ENCODE data around the gene NF1. TPM values are rescaled to one million over a fixed set of nuclear protein-coding genes. Genes with fewer than 3 reads are reported as not detected.
"Not testable (repeated sequence)": the region's sequence is repeated elsewhere in the genome, so short reads cannot be mapped to it uniquely, and the experiment has no call there.

NF1 gene
- polyA plus RNA-seq, 1 of the 3 experiments (the other 2 are of a cell fraction): 19.6 TPM

DNA sequence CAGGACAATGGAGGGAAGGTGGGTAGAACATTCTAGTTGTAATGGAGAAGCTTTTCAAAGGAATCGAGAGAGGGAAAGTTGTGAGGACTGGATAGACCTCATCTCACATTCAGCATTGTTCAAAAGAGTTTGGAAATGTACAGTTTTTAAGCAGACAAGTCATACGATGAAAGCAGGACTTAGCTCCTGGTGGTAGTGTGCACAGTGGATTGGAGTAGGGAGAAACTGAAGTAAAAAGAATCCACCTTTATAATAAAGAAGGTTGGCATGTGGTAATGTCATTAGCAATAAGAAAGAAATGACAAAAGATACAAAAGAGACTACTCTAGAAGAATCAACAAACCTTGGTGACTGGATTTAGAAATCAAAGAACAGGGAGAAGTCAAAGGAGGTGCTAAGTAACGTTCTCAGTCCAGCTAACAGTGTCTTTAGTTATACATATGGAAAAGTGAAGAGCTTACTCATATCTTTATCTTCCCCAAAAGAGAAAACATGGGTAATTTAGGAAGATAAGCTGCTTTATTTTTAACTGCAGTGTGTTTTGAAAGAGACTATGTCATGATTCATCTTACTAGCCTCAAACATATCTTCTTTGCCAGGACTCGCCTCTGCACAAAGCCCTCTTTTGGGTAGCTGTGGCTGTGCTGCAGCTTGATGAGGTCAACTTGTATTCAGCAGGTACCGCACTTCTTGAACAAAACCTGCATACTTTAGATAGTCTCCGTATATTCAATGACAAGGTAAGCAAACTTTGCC, 245.3 kb downstream of the NF1 start:
- peaks cover 0 to 6% of the 10 kb centered on the region in 2 experiments; a peak in 2 of 4 replicates for H3K4me1 ChIP-seq (ENCODE audit: control insufficient read depth in 1 of 2, insufficient read depth in 2 of 2, low read depth in 1 of 2, low read length in 1 of 2)
- H3F3A ChIP-seq (replicated peaks; ENCODE audit: insufficient read depth): peaks cover 34% of the 10 kb centered on the region
- peak overlapping the region; percentile 44 to 66; a peak in 3 of 4 replicates for H3K27ac ChIP-seq (ENCODE audit: low read depth in 2 of 2, low read length in 1 of 2)
- no peak overlapping the region for H3K4me3 ChIP-seq (ENCODE audit: low read depth in 2 of 2, low read length in 1 of 2)
- H3K4me2 ChIP-seq: peak overlapping the region; percentile 20
- H3K27me3 ChIP-seq (ENCODE audit: insufficient read depth): no peaks in the 10 kb centered on the region
- no peak for DNase-seq
- ChIA-PET POLR2A (no interaction called here), CTCF (interaction anchor here (0.6 to 1.5 kb wide), 4 partner anchors 12 to 984 kb away, joined by 3 to 5 read pairs (median 3); no protein-coding TSS in a partner anchor)
- TF ChIP-seq TCF12 (IDR thresholded peaks at IDR 0.05): peak; percentile 63
- TF ChIP-seq FOSL2 (IDR thresholded peaks at IDR 0.05; ENCODE audit: borderline replicate concordance, low read depth): peak; percentile 82
- peak; percentile 27; the same call in 1 of the 2 replicates for TF ChIP-seq NFIC (IDR thresholded peaks at IDR 0.05; ENCODE audit: borderline replicate concordance)
- TF ChIP-seq FOXM1 (IDR thresholded peaks at IDR 0.05; ENCODE audit: low read depth): no peak
- no peak for TF ChIP-seq RFX5 (IDR thresholded peaks at IDR 0.05; ENCODE audit: low read length)
- TF ChIP-seq MEF2A (IDR thresholded peaks at IDR 0.05; ENCODE audit: borderline replicate concordance, low read depth): peak; percentile 89; the same call in 1 of the 2 replicates
- TF ChIP-seq JUND (IDR thresholded peaks at IDR 0.05): peak; percentile 62
- TF ChIP-seq, protein P1, sequence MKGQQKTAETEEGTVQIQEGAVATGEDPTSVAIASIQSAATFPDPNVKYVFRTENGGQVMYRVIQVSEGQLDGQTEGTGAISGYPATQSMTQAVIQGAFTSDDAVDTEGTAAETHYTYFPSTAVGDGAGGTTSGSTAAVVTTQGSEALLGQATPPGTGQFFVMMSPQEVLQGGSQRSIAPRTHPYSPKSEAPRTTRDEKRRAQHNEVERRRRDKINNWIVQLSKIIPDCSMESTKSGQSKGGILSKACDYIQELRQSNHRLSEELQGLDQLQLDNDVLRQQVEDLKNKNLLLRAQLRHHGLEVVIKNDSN (IDR thresholded peaks at IDR 0.05; ENCODE audit: borderline replicate concordance, low read depth): no peak
- TF ChIP-seq EP300 (IDR thresholded peaks at IDR 0.05; ENCODE audit: borderline replicate concordance in 1 of 2, low read depth in 1 of 2, low read length in 1 of 2): peak in 1 of 2 experiments; percentile 68; a peak in 1 of 4 replicates
- TF ChIP-seq, protein P2, sequence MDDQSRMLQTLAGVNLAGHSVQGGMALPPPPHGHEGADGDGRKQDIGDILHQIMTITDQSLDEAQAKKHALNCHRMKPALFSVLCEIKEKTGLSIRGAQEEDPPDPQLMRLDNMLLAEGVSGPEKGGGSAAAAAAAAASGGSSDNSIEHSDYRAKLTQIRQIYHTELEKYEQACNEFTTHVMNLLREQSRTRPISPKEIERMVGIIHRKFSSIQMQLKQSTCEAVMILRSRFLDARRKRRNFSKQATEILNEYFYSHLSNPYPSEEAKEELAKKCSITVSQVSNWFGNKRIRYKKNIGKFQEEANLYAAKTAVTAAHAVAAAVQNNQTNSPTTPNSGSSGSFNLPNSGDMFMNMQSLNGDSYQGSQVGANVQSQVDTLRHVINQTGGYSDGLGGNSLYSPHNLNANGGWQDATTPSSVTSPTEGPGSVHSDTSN (IDR thresholded peaks at IDR 0.05): peak; percentile 56
- no peak overlapping the region for H3K9ac ChIP-seq
- no peak overlapping the region for H2AFZ ChIP-seq (ENCODE audit: low read depth)
- no peaks in the 10 kb centered on the region; the same call in 1 of the 2 replicates for H3K79me2 ChIP-seq (ENCODE audit: insufficient read depth)
- no peaks in the 10 kb centered on the region for H3K9me2 ChIP-seq
- no peaks in the 10 kb centered on the region for H4K20me1 ChIP-seq (ENCODE audit: insufficient read depth)
- no peaks in the 10 kb centered on the region for H3K9me3 ChIP-seq
- 72% methylated on average over 6 of the region's 6 CpGs for WGBS (ENCODE audit: low lambda C conversion rate)
- peaks cover 44 to 68% of the 10 kb centered on the region in 2 experiments for H3K36me3 ChIP-seq (replicated peaks in 1 of 2; ENCODE audit: control insufficient read depth in 1 of 2, insufficient read depth in 2 of 2, low read length in 1 of 2)

GRCh38 chr17:31345191-31345747, 250.5 kb downstream of the NF1 start:
- H3K9me3 ChIP-seq; H3K4me2 ChIP-seq; H3K27me3 ChIP-seq (ENCODE audit: insufficient read depth); POLR2A ChIA-PET; CTCF ChIA-PET; H3K9me2 ChIP-seq; H3F3A ChIP-seq (replicated peaks; ENCODE audit: insufficient read depth); H3K4me1 ChIP-seq (ENCODE audit: control insufficient read depth in 1 of 2, insufficient read depth in 2 of 2, low read depth in 1 of 2, low read length in 1 of 2); H3K79me2 ChIP-seq (ENCODE audit: insufficient read depth); H3K27ac ChIP-seq (ENCODE audit: low read depth in 2 of 2, low read length in 1 of 2); H3K4me3 ChIP-seq (ENCODE audit: low read depth in 2 of 2, low read length in 1 of 2); H2AFZ ChIP-seq (ENCODE audit: low read depth); H4K20me1 ChIP-seq (ENCODE audit: insufficient read depth); H3K9ac ChIP-seq; DNase-seq: not testable (repeated sequence)
- WGBS (ENCODE audit: low lambda C conversion rate): 95% methylated on average over 14 of the region's 34 CpGs
- peaks cover 30 to 45% of the 10 kb centered on the region in 2 experiments for H3K36me3 ChIP-seq (replicated peaks in 1 of 2; ENCODE audit: control insufficient read depth in 1 of 2, insufficient read depth in 2 of 2, low read length in 1 of 2)
